Nucleus accumbens (tissue), 56 donors: Measurements from ENCODE around the gene TSPAN32.
A peak's percentile ranks its signal among the peaks of the same experiment; 100 is the strongest.

Source experiments
- DNase-seq, 56 donors: peaks; one replicate each; lab custom pipeline; 2025; lab: John Stamatoyannopoulos, UW

The TSPAN32 gene

GRCh38 chr11:2266586-2267305 lies 35.1 kb upstream of the TSPAN32 start:
- DNase-seq = no peak

GRCh38 chr11:2267306-2267850 lies 34.4 kb upstream of the TSPAN32 start:
- no peak for DNase-seq

DNA sequence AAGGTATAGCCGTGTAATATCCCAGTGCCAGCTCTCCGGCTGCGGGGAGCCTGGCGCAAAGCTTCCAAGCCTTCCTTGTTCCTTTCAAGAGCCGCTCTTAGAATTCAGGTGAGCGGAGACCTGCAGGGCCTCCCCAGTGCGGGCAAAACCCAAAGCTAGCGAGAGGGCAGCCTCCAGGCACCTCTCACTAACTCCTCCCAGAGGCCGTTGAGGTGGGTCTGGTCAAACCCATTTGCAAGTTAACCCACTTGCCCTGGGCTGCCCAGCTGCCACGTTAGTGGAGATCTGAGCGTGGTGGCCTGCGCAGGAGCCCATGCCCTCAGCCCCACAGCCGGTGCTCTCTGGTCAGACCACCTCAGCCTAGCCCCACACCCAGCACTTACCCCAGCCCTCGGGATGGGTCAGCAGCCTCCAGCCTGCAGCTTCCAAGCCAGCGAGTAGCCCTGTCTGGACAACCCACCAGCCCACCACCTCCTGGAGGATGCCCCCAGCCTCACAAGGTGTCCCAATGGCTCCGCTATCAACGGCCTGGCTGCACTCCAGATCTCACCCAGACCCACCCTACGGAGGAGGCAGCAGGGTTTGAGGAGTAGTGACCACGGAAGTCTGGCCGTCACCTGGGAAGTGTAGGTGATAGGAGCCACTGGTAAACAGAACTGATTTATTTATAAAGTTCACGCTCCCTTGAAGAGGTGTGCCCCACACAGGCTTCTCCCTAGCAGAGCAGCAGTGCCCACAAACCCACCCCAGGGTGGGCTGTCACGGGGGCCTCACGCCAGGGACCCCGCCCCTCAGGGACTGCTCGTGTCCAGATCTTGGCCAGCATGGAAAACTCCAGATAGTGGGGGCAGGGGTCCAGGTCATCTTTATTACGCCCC lies 33.7 kb upstream of the TSPAN32 start:
- DNase-seq = no peak

DNA sequence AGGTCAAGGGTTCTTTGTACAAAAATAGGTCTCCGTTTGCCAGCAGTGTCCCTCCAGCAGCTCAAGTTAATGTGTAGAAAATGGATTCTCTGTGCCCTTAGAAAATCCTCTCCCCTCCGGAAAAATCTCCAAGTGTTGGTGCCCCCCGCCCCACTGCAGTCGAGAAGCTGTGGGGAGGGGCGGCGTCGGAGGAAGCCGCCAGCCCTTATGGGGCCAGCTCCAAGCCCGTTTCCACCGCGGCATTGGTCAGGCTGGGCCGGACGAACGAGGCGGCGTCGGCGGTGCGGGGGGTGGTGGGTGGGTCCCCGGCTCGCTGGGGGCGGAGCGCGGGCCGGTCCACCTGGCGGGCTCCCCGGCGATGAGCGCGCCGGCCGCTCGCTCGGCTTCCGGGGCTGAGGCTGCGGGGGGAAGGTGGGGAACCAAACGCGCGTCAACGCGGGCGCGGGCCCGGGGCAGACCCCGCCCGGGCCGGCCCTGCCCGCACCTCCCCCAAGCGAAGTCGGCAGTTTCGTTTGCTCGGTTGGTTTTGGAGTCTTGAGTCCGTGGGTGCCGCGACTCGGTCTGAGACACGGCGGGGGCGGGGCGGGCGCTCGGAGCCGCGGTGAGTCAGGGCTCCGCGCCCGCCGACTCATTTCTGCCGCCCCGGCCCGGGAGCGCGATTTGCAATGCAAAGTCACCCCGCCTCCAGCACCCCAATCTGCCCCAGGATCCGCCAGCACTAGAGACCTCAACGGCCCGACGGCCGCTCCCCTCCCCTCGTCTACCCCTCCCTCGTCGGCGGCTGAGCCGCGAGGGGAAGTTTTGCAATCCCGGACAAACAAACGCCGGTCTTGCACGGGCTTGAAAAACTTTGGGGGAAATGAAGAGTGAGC lies 32.8 kb upstream of the TSPAN32 start:
- DNase-seq = peak in 3 of 56 donors; percentile 22 to 45 (median 27)

GRCh38 chr11:2269601-2270321 lies 32.1 kb upstream of the TSPAN32 start:
- DNase-seq = peak in 5 of 56 donors; percentile 8 to 32 (median 31)

GRCh38 chr11:2270322-2271076 lies 31.3 kb upstream of the TSPAN32 start, which contains the start of gene ASCL2:
Gene ASCL2, minus strand, starts transcription at chr11:2270588. Its CDS starts 256 bp downstream, at chr11:2270332.
- no peak for DNase-seq

- DNase-seq = peak in 3 of 56 donors; percentile 30 to 58 (median 36)
These were observed 30.8 kb upstream of the TSPAN32 start for GRCh38 chr11:2271077-2271326.

DNA sequence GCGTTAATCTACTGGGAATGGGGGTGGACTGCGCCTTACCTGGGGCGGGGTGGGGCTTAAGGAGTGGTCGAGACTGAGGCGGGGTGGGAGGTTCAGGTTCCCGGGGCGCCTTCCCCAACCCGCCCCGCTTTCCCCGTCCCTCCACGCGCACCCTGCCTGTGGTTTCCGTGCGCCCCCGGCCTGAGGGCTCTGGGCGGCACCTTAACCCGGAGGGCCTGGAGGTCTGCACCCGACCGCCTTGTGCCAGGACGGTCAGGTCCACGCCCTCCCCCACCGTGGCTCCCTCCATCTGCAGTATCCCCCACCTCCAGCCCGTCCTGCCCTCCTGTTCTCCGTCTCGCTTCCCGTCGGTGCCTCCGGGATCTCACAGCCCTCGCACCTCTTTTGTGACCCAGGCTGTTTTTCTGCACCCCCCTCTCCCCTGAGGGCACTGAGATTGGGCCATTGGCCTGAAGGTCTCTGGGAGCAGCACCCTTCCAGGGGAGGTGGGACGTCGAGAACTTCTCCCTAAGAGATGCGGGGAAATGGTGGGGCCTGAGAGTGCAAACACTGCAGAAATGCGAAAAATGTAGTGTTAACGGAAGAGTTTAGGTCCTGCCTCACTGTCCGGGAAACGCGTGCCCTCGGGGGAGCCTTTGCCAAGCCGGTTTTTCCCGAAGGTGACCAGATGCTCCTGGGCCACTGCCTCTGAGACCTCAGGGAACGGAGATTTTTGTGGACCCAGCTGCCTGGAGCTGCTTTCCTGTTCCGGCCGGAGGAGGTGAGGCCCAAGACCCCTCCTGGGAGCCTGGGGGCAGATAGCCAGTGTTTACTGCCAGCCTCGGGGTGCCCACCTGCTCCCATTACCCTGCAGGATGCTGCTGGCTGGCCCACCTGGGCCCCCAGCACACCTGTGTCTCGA lies 30.2 kb upstream of the TSPAN32 start:
- DNase-seq = no peak

DNA sequence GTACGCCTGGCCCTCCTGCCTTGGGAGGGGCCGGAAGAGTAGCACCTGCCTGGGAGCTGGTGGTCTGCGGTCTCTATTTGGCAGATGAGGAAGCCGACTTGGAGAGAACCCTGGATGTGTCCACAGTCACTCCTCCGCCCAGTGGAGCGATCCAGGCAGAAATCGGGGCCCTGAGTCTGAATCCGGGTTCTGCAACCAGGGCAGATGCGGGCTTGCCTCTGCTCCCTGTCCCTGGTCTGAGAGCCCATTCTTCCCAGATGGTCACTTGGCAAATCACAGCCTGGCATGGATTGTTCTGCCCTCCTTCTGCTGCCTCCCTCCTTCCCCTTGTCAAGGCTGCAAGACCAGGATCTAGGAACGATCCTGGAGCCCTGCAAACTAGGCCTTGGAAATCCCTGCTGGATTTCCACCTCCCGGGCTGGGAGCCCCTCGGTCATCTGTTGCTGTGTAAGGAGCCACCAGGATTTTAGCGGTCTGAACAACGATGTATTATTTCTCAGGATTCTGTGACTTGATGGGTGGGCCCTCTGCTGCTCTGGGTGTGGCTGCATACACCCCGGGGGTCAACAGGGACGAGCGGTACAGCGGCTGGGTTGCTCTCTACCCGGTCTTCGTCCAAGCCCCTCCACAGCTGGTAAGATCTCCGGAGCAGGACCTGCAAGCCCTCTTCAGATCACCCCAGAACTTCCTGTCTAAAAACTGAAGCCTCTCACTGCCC lies 29.4 kb upstream of the TSPAN32 start:
- DNase-seq = no peak

GRCh38 chr11:2272946-2273280 lies 28.9 kb upstream of the TSPAN32 start:
- no peak for DNase-seq

DNA sequence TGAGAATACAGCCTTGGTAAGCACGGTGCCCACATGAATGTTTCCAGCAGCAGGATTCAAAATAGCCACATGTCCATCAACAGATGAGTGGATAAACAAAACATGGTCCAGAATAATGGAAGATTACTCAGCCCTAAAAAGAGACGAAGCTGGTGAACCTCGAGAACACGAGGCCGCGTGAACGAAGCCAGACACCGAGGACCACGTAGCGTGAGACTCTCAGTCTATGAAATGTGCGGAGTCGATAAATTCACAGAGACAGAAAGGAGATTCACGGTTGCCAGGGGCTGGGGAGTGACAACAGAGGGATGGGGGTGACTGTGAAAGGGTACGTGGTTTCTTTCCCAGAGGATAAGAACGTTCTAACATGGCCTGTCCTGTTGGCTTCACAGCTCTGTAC lies 28.5 kb upstream of the TSPAN32 start:
- no peak for DNase-seq

GRCh38 chr11:2273771-2274170 lies 28.0 kb upstream of the TSPAN32 start:
- no peak for DNase-seq

GRCh38 chr11:2275334-2276279 lies 26.2 kb upstream of the TSPAN32 start:
- no peak for DNase-seq

GRCh38 chr11:2276280-2277007 lies 25.4 kb upstream of the TSPAN32 start:
- no peak for DNase-seq

DNA sequence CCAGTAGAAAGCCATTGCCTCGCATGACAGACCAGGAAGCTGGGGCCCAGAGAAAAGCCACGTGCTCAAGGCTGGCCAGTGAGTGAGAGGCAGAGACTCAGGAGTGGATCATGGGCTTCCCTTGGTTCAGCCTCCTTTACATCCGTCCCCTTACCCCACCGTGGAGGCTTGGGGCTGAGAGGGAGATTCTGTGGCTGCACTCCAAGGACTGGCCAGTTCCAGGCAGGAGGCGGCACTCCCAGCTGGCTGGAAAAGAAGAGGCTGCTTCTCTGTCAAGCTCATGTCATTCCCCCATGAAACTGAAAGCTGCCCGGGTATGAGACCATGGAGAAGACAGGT lies 24.8 kb upstream of the TSPAN32 start:
- no peak for DNase-seq

GRCh38 chr11:2277933-2278523 lies 23.8 kb upstream of the TSPAN32 start:
- DNase-seq = no peak
